SHP77 treated with DMSO at 0.1 percent for 48 hours (cell line): ENCODE results near the gene ISOC2.
"Not testable (repeated sequence)": the region's sequence is repeated elsewhere in the genome, so short reads cannot be mapped to it uniquely, and the experiment has no call there.

ENCODE experiments used
- DNase-seq: peaks from one replicate; lab custom pipeline; 2025; lab: John Stamatoyannopoulos, UW

The ISOC2 gene

DNA sequence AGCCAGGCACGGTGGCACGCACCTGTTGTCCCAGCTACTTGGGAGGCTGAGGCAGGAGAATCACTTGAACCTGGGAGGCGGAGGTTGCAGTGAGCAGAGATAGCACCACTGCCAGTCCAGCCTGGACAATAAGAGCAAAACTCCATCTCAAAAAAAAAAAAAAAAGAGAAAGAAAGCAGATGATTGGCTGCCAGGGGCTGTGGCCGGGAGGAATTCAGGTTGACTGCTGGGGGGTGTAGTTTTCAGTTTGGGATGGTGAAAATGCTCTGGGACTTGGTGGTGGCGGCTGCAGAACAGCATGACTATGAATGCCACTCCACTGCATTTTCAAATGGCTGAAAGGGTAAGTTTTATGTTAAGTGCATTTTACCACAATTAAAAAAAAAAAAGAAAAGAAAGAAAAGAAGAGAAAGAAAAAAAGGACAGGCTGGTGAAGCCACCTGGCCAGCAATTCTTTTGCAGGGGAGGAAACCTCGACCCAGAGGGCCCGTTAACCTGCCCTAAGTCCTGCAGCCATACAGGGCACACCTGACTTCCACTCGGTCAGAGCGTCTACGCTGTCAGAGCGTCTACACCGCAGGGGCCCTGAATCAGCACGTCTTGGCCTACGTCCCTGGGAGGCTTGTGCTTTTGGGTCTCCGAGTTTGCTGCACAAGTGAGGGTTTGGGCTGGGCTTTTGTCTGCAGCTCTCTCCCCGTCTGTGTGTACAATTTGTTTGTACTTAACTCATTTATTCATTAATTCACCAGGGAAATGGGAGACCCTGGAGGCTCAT, 3.6 kb downstream of the ISOC2 start:
- no peak for DNase-seq

DNA sequence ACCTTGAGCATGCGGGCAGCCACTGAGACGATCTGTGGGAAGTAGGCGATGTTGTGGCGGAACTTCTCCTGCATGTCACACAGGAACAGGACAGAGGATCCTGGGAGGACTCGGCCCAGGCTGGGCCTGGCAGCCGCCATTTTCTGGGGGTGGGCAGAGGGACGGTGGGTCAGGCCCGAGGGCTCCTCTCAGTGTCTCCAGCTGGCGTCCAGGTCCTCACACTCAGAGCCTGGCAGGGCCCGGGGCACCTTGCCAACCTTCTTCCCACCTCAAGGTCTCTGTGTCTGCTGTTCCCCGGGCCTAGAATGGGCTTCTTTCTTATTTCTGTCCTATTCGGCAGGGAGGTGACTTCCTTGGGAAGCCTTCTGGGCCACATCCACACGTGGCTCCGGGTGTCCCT, 5.1 kb downstream of the ISOC2 start:
- no peak for DNase-seq

DNA sequence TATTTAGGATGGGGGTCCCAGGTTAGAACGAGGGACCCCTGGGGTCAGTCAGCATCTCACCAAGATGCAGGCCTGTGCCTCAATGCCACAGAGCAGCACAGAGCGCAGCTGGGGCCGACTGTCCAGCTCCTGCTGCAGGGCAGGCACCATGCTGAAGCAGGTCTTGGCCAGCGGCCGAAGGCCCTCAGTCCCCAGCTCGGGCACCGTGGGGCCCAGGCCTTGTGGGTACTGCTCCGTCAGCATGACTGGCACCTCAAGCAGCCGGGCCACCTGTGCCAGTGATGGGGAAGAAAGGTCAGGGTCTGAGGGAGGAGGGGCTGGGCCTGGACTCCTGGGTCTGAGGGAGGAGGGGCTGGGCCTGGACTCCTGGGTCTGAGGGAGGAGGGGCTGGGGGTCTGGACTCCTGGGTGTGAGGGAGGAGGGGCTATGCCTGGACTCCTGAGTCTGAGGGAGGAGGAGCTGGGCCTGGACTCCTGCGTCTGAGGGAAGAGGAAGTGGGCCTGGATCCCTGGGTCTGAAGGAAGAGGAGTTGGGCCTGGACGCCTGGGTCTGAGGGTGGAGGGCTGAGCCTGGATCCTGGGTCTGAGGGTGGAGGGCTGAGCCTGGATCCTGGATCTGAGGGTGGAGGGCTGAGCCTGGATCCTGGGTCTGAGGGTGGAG, 5.7 kb downstream of the ISOC2 start:
- DNase-seq: no peak

DNA sequence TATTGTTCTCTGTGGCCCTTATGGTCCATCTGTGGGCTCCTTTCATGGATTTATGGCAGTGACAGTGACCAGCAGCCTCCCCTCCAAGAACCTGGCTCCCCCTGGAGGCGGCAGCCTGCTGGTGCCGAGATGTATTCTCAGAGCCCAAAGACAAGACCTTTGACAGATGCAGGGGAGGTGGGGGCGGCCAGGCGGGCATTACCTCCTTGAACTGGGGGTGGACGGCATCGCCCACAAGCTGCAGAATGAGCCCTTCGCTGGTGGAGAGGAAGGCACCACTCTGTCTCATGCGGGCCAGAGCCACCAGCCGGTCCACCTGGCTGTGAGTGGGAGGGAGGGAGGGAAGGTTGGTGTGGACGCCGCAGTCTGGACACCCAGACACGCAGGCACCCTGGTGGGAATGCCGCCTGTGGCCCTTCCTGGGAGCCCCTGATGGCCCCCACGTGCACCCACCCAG, 6.6 kb downstream of the ISOC2 start:
- peak; percentile 20 for DNase-seq

GRCh38 chr19:55453511-55454260, 7.8 kb downstream of the ISOC2 start:
- no peak for DNase-seq

DNA sequence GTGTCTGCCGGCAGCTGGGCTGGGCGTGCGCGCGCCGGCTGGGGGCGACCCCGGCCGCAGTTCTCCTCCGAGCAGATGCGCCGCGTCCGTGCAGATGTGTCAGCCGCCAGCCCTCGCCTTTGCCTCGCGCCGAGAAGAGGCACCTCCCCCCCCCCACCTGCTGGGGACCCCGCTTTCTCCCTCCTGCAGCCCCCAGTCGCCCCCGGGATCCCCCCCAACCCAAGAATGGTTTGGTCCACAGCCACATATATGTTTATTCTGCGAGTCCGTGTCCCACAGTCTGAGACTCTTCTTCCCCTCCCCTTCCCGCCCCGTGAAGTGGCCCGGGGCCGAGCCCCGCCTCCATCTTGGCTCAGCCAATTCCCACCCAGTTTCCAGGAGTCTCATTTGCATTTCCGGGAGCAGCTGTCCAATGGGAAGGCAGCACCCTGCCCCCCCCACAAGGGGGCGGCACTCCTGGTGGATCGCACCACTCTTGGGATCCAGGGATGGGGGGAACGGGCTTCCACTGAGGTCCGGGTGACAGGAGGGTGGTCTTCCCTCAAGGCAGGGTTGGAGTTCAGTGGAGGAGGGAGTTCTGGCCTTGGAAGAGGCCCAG, 8.6 kb downstream of the ISOC2 start:
- peak; percentile 86 for DNase-seq

DNA sequence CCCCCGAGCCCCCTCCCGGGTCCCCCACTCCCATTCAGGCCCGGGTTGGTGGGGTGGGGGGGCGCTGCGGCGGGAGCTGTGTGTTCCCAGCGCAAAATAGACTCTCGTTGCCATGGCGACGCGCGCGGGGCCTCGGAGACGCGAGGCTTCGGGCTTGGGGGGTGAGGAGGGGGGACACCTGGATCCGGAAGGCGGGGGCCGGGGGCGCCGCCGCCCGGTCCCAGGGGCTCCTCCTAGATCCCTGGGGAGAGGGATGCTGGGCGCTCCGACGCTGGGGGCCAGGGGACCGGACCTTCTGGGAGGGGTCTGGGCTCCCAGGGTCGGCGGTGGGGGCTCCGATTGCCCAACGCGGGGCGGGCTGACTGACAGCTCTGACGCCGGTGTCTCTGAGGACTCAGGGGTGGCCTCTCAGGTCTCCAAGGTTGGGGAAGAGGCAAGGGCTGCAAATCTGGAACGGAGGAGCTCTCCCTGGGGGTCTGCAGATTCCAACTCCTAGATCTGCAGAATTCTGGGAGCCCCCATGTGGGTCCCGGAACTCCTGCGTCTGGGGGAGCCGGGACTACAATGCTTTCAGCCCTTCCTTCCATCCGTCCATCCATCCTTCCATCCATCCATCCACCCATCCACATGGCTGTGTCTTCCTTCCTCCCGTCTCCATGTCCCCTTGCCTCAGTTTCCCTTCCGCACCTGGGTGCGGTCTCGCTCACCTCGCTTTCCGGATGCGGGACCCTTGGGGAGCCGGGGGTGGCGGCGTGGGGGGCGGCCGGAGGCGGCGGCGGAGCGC, 9.3 kb downstream of the ISOC2 start:
- DNase-seq: no peak

DNA sequence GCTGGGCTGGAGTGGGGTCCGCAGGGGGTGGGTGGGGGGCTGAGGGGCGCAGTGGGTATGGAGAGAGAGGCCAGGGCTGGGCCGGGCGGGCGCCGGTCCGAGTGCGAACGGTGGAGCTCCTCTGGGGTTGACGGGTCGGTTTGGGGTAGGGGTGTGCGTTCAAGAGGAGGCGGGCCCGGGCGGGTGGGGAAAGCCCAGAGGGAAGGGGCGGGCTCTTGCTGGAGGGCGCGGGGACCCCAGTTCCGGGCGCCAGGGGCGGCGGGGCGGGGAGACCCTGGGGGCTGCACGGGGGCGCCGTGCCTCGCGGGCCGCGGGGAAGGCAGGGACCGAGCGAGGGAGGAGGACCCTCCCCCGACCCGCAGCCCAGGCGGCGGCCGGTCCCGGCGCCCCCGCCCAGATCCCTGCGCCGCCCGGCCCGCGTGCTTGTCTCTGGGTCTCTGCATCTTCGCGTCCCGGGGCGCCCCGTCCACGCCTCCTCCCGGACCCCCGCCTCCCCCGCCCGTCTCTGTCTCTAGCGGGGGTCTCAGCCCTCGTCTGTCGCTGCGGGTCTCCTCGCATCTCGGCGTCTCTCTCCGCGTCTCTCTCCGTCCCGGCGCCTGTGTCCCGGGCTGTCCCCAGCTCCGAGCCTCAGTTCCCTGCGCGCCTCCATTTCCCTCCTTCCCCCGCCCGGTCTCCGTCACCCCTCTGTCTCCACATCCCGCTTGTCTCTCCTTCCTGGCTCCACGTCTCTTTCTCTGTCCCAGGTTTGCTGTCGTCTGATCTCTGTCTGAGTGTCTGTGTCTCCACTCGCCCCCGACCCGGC, 10.1 kb downstream of the ISOC2 start:
- DNase-seq: no peak

DNA sequence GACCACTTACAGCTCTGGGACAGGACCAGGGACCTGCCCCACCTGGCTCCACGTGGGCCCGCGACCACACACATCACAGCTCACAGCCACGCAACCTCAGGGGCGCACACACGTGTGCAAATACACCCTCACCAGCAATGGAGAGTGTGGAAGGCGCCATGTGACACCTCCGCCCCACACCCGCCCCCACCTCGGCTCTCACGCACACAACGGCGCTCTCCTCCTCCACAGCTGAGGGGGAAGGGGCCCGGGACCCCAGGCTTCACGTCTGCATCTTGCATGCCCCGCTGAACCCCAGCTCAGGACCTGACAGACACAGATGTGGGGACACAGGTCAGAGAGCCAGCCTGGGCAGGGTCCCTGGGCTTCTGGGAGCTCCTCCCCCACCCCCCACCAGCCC, 12.0 kb downstream of the ISOC2 start:
- no peak for DNase-seq

GRCh38 chr19:55448175-55448490, 13.3 kb downstream of the ISOC2 start:
- not testable (repeated sequence) for DNase-seq

DNA sequence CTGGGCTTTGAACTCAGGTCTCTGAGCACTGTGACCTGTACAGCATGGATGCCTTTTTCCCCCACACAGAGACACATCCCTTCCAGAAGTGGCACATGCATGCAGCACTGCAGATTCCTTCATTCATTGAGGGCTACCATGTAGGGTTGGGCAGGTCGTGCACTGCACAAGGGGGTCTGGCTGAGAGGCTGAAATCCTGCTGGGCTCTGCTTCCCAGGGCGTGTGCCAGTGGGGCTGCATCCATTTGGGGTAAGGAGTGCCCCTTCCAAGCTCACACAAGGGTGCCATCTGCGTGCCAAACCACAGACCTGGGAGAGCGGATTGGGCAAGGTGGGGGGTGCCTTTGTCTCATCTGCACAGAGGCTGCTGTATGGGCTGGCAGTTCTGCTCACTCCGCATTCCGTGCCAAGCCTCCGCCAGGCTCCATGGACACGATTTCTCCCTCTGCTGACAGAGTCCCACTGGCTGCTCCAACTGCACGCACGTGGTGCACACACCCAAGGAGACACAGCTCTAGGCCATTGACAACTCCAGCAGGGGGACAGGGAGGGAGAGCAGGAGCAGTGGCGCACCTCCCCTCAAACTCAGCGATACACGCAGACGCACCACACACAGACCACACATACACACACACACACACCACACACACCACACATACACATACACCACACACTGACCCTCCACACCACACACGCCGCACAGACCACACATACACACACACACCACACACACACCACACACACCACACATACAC, 13.8 kb downstream of the ISOC2 start:
- DNase-seq: no peak

DNA sequence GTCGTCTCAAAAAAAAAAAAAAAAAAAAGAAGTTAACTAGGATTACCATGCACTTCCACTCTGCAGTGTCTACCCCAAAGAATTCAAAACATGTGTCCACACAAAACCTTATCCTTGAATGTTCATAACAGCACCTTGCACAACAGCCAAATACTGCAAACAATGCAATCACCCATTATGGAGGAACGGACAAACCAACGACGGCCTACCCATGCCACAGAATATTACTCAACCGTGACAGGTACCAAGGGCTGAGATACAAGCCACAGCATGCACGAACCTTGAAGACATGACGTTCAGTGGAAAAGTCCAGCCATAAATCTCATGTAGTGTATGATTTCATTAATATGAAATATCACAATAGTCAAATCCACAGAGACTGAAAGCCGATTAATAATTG, 15.4 kb downstream of the ISOC2 start:
- DNase-seq: no peak

DNA sequence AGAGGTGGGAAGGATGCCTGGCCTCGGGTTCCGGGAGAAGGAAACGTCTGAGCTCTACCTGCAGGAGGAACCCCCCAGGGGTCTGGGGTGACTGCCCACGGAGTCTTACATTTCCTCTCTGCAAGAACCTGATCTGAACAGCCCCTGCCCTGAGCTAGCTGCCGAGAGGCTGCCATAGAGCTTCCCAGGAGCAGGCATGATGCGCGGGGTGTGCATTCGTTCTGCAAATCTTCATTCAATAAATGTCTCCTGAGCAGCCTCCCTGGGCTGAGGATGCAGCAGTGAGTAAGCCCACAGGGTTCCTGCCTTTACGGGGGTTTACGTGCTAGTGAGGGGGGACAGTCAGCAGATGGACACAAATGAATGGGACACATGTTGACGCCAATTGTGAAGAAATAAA, 16.8 kb downstream of the ISOC2 start:
- DNase-seq: no peak

DNA sequence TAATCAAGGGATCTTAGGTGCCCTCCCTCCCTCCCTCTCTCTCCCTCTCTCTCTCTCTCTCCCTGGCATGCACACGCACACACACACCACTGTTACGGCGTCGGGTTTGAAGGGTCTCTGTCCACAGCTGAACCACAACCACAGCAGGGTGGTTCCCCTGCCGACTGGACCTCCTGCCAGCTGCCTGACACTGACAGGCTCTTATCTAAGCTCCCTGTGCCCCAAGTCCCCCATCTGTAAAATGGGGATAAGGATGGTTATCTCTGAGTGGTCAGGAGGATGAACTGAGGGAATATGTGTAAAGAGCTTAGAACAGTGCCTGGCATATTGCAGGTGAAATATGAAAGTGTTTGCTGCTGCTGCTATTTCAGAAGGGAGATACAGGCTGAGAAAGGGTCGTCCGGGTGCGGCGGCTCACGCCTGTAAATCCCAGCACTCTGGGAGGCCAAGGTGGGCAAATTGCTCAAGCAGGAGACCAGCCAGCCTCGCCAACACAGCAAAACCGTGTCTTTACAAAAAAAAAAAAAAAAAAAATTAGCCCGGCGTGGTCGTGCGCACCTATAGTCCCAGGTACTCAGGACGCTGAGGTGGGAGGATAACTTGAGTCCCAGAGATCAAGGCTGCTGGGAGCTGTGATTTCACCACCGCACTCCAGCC, 17.5 kb downstream of the ISOC2 start:
- no peak for DNase-seq

GRCh38 chr19:55443045-55443823, 18.2 kb downstream of the ISOC2 start, which contains the start of gene SHISA7:
TSS of gene SHISA7 (minus strand) at chr19:55443300. CDS start at chr19:55442863, 437 bp downstream.
- DNase-seq: no peak

GRCh38 chr19:55442372-55442961, 19.0 kb downstream of the ISOC2 start:
- no peak for DNase-seq

DNA sequence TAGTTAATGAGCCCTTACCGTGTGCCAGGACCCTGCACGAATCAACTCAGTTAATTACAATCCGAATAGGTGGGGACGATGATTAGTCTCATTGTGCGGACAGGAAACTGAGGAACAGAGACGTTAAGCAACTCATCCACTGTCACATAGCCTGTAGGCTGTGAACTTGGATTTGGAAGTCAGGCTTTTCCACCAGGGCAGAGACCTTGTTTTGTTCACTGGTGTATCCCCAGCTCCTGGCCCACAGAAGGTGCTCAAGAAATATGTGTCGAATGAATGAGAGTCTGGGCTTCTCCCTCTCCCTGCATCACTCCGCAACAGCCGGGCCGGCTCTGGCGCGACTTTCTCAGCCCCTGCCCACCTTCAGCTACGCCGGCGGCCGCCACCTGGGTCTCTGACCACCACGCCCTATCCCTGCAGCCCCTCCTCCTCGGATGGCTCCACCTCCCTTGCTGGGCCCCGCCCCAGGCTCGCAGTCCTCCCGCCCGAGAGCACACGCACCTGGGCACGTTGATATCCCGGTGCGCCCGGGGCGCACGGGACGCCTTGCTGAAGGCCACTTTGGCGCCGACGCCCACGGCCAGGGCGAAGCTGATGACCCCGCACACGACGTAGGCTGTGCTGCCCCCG, 19.6 kb downstream of the ISOC2 start:
- no peak for DNase-seq

- DNase-seq: no peak
Observed at GRCh38 chr19:55441319-55441691, 20.1 kb downstream of the ISOC2 start.
